ENCODE measurements around the gene CD96. TPM values are rescaled to one million over a fixed set of nuclear protein-coding genes. Genes with fewer than 3 reads are reported as not detected.

CD96 gene
- total RNA-seq, 3 donors from 2014 or later, result 4.1 to 6.6 (median 5.4) TPM

- no peak for DNase-seq
Measured at GRCh38 chr3:111593666-111594065, 51.7 kb downstream of the CD96 start.

GRCh38 chr3:111594205-111594604 is 52.2 kb downstream of the CD96 start:
- H3K4me3 ChIP-seq, result no peak overlapping the region
- ATAC-seq, result no peak
- intact Hi-C loops (cut with DNase I, micrococcal nuclease), result no loop called here
- H3K4me1 ChIP-seq (ENCODE audit: low read depth), result no peaks in the 10 kb centered on the region
- no peaks in the 10 kb centered on the region for H3K9me3 ChIP-seq
- DNase-seq, result no peak
- TF ChIP-seq CTCF (IDR thresholded peaks at IDR 0.05), result no peak
- H3K36me3 ChIP-seq (ENCODE audit: low read depth), result no peaks in the 10 kb centered on the region

More at GRCh38 chr3:111593666-111594065, 51.7 kb downstream of the CD96 start:
- H3K36me3 ChIP-seq (ENCODE audit: low read depth), result no peaks in the 10 kb centered on the region
- no peak for TF ChIP-seq CTCF (IDR thresholded peaks at IDR 0.05)
- ATAC-seq, result no peak
- no peaks in the 10 kb centered on the region for H3K9me3 ChIP-seq
- intact Hi-C loops (cut with DNase I, micrococcal nuclease), result no loop called here
- H3K4me1 ChIP-seq (ENCODE audit: low read depth), result no peaks in the 10 kb centered on the region
- no peak overlapping the region for H3K4me3 ChIP-seq

GRCh38 chr3:111594781-111595180 is 52.8 kb downstream of the CD96 start:
- TF ChIP-seq CTCF (IDR thresholded peaks at IDR 0.05), result no peak
- Histone ChIP-seq H3K9me3 (no peaks in the 10 kb centered on the region), H3K36me3 (ENCODE audit: low read depth) (no peaks in the 10 kb centered on the region), H3K4me1 (ENCODE audit: low read depth) (no peaks in the 10 kb centered on the region), H3K4me3 (no peak overlapping the region)
- DNase-seq, result no peak
- no peak for ATAC-seq
- intact Hi-C loops (cut with DNase I, micrococcal nuclease), result no loop called here

GRCh38 chr3:111595232-111595631 is 53.2 kb downstream of the CD96 start, which contains the start of gene ZBED2:
Gene ZBED2, minus strand, starts transcription at chr3:111595346. Its CDS starts 1,145 bp downstream, at chr3:111594201.
- no peak for ATAC-seq
- TF ChIP-seq CTCF (IDR thresholded peaks at IDR 0.05), result no peak
- H3K4me1 ChIP-seq (ENCODE audit: low read depth), result no peaks in the 10 kb centered on the region

GRCh38 chr3:111596328-111596727 is 54.3 kb downstream of the CD96 start:
- H3K9me3 ChIP-seq, result no peaks in the 10 kb centered on the region
- no peak for TF ChIP-seq CTCF (IDR thresholded peaks at IDR 0.05)
- no peak overlapping the region for H3K4me3 ChIP-seq
- H3K4me1 ChIP-seq (ENCODE audit: low read depth), result no peaks in the 10 kb centered on the region
- DNase-seq, result no peak
- ATAC-seq, result no peak
- no peaks in the 10 kb centered on the region for H3K36me3 ChIP-seq (ENCODE audit: low read depth)
- intact Hi-C loops (cut with DNase I, micrococcal nuclease), result no loop called here

More at GRCh38 chr3:111595232-111595631, 53.2 kb downstream of the CD96 start, which contains the start of gene ZBED2:
- Histone ChIP-seq H3K4me3 (no peak within 1 kb of the TSS), H3K9me3 (no peaks in the 10 kb centered on the region), H3K36me3 (ENCODE audit: low read depth) (no peaks in the 10 kb centered on the region)
- no peak for DNase-seq
- intact Hi-C loops (cut with DNase I, micrococcal nuclease), result no loop called here

GRCh38 chr3:111598139-111598538 is 56.1 kb downstream of the CD96 start:
- DNase-seq (no peak), ATAC-seq (no peak)
- Histone ChIP-seq H3K4me3 (no peak overlapping the region), H3K9me3 (no peaks in the 10 kb centered on the region), H3K4me1 (ENCODE audit: low read depth) (no peaks in the 10 kb centered on the region), H3K36me3 (ENCODE audit: low read depth) (no peaks in the 10 kb centered on the region)
- TF ChIP-seq CTCF (IDR thresholded peaks at IDR 0.05), result no peak
- intact Hi-C loops (cut with DNase I, micrococcal nuclease), result no loop called here
